Calu3 (cell line): ENCODE data around the gene NCBP2. TPM values are rescaled to one million over a fixed set of nuclear protein-coding genes. Genes with fewer than 3 reads are reported as not detected.

ENCODE experiments used
- BruUV-seq: library from RNA; stranded (reverse); fragments of 400-500 nt; replicated peaks from 2 replicates; lab custom pipeline; 2021; lab: Mats Ljungman, UMichigan
- CTCF ChIA-PET: fragments of 300-600 bp; sonication (Branson Sonifier 250); formaldehyde crosslinking; loops from one replicate; lab custom pipeline; 2022; ENCODE audit warnings: antibody characterized with exemption; lab: Charles Lee
- DNase-seq: peaks from one replicate; pipeline ENCODE4 v3.0.0; 2022
- H3K27ac Mint-ChIP-seq: one replicate; pipeline ENCODE4 v1.8.0; 2022; ENCODE audit warnings: mixed read lengths; ENCODE audit not compliant: unreplicated experiment
- H3K27me3 Mint-ChIP-seq: one replicate; pipeline ENCODE4 v1.8.0; 2022; ENCODE audit warnings: mixed read lengths; ENCODE audit not compliant: unreplicated experiment
- H3K36me3 Mint-ChIP-seq: one replicate; pipeline ENCODE4 v1.8.0; 2022; ENCODE audit warnings: mild to moderate bottlenecking, moderate library complexity, mixed read lengths; ENCODE audit not compliant: insufficient read depth, unreplicated experiment
- H3K4me1 Mint-ChIP-seq: one replicate; pipeline ENCODE4 v1.8.0; 2022; ENCODE audit warnings: mild to moderate bottlenecking, low read depth, mixed read lengths; ENCODE audit not compliant: unreplicated experiment
- H3K4me3 Mint-ChIP-seq: one replicate; pipeline ENCODE4 v1.8.0; 2022; ENCODE audit warnings: mild to moderate bottlenecking, low read depth, moderate library complexity, mixed read lengths; ENCODE audit not compliant: unreplicated experiment
- H3K9me3 Mint-ChIP-seq: one replicate; pipeline ENCODE4 v1.8.0; 2022; ENCODE audit warnings: low read depth, mixed read lengths; ENCODE audit not compliant: unreplicated experiment
- intact Hi-C: fragments of 100-400 bp; cut with micrococcal nuclease; formaldehyde crosslinking; loops from one replicate; pipeline ENCODE4 v1.10.0; 2022; ENCODE audit not compliant: unreplicated experiment
- total RNA-seq: library from RNA; stranded (reverse); gene quantifications from 2 replicates; pipeline ENCODE4 v1.2.3, GENCODE V29; 2022
- TF ChIP-seq, protein P1 (sequence below): fragments of 200-600 bp; IDR thresholded peaks from one replicate; pipeline ENCODE4 v1.8.0; 2022; ENCODE audit warnings: antibody characterized with exemption; ENCODE audit not compliant: unreplicated experiment

The NCBP2 gene
- total RNA-seq, 1 experiment from 2014 or later = 67.1 TPM

DNA sequence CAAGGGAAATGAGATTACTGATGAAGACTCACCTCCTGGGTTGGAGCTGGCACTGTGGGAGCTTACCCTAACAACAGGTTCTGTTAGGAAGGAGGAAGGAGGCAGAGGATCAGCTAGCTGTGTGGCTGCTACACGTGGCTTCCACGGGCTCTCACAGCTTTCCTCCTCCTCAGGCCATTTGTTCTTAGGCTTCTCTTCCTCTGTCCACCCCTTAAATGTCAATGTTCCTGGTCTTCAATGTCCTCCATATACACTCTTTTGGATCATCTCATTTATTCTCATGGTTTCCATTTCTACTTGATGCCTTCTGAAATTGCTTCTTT, 21.3 kb upstream of the NCBP2 start:
- intact Hi-C loops = no loop called here
- no peak overlapping the region for H3K27ac Mint-ChIP-seq
- H3K9me3 Mint-ChIP-seq = no peaks in the 10 kb centered on the region
- no peaks in the 10 kb centered on the region for H3K4me1 Mint-ChIP-seq
- CTCF ChIA-PET = interaction anchor here (0.5 to 0.6 kb wide), 3 partner anchors 11 to 923 kb away, joined by 3 read pairs; no protein-coding TSS in a partner anchor
- no peak for DNase-seq
- no TSS peak for BruUV-seq
- no peaks in the 10 kb centered on the region for H3K27me3 Mint-ChIP-seq
- H3K4me3 Mint-ChIP-seq = no peak overlapping the region
- peaks cover 15% of the 10 kb centered on the region for H3K36me3 Mint-ChIP-seq
- TF ChIP-seq, protein P1, sequence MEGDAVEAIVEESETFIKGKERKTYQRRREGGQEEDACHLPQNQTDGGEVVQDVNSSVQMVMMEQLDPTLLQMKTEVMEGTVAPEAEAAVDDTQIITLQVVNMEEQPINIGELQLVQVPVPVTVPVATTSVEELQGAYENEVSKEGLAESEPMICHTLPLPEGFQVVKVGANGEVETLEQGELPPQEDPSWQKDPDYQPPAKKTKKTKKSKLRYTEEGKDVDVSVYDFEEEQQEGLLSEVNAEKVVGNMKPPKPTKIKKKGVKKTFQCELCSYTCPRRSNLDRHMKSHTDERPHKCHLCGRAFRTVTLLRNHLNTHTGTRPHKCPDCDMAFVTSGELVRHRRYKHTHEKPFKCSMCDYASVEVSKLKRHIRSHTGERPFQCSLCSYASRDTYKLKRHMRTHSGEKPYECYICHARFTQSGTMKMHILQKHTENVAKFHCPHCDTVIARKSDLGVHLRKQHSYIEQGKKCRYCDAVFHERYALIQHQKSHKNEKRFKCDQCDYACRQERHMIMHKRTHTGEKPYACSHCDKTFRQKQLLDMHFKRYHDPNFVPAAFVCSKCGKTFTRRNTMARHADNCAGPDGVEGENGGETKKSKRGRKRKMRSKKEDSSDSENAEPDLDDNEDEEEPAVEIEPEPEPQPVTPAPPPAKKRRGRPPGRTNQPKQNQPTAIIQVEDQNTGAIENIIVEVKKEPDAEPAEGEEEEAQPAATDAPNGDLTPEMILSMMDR = no peak

DNA sequence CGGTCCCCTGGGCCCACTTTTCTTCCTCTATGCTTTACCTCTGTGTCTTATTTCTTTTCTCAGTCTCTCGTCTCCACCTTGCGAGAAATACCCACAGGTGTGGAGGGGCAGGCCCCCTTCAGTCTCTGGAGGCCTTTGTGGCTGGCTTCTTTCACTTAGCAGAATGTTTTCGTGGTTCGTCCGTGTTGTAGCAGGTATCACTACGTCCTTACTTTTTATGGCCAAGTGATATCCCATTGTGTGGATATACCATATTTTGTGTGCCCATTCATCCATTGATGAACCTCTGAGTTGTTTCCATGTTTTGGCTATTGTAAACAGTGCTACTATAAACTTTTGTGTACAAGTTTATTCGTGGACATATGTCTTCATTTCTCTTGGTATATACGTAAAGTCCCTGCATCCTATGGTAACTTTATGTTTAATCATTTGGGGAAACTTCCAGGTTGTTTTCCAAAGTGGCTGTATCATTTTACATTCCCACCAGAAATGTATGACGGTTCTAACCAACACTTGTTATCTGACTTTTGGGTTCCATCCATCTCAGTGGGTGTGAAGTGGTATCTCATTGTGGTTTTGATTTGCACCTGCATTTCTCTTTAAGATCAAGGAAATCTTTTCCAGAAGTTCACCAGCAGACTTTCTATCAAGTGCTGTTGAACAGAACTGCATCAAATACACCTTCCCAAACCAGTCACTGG, 20.8 kb upstream of the NCBP2 start:
- Mint-ChIP-seq H3K4me3 (no peak overlapping the region), H3K4me1 (no peaks in the 10 kb centered on the region), H3K9me3 (no peaks in the 10 kb centered on the region), H3K27me3 (no peaks in the 10 kb centered on the region), H3K27ac (no peak overlapping the region), H3K36me3 (peaks cover 15% of the 10 kb centered on the region)
- no peak for DNase-seq
- TF ChIP-seq, protein P1 = no peak
- BruUV-seq = no TSS peak
- CTCF ChIA-PET = interaction anchor here (0.6 kb wide), 2 partner anchors 115 to 922 kb away, joined by 3 read pairs; no protein-coding TSS in a partner anchor
- intact Hi-C loops = no loop called here

DNA sequence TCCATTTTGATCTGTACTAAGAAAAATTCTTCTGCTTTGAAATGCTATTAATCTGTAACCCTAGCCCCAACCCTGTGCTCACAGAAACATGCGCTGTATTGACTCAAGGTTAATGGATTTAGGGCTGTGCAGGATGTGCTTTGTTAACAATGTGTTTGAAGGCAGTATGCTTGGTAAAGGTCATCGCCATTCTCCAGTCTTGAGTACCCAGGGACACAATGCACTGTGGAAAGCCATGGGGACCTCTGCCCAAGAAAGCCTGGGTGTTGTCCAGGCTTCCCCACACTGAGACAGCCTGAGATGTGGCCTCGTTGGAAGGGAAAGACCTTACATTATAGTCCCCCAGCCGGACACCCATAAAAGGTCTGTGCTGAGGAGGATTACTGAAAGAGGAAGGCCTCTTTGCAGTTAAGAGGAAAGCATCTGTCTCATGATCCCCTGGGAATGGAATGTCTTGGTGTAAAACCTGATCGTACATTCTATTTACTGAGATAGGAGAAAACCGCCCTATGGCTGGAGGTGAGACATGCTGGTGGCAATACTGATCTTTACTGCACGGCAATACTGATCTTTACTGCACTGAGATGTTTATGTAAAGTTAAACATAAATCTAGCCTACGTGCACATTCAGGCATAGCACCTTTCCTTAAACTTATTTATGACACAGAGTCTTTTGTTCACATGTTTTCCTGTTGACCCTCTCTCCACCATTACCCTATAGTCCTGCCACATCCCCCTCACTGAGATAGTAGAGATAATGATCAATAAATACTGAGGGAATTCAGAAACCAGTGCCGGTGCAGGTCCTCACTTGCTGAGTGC, 20.0 kb upstream of the NCBP2 start:
- TF ChIP-seq, protein P1 = no peak
- CTCF ChIA-PET = no interaction called here
- no peak for DNase-seq
- intact Hi-C loops = no loop called here
- H3K4me1 Mint-ChIP-seq = no peaks in the 10 kb centered on the region
- H3K27me3 Mint-ChIP-seq = no peaks in the 10 kb centered on the region
- peaks cover 9% of the 10 kb centered on the region for H3K36me3 Mint-ChIP-seq
- H3K4me3 Mint-ChIP-seq = no peak overlapping the region
- no TSS peak for BruUV-seq
- no peaks in the 10 kb centered on the region for H3K9me3 Mint-ChIP-seq
- no peak overlapping the region for H3K27ac Mint-ChIP-seq

DNA sequence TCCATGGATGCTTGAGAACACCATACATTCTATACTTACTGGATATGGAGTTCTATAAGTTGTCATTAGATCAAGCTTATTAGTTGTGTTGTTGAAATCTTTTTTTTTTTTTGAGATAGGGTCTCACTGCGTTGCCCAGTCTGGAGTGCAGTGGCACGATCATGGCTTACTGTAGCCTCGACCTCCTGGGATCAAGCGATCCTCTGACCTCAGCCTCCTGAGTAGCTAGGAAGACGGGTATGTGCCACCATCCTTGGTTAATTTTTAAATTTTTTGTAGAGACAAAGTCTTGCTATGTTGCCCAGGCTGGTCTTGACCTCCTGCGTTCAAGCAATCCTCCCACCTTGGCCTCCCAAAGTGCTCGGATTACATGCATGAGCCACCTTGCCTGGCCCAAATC, 12.5 kb upstream of the NCBP2 start:
- Mint-ChIP-seq H3K9me3 (no peaks in the 10 kb centered on the region), H3K27ac (no peak overlapping the region)
- TF ChIP-seq, protein P1 = no peak

More for the DNA sequence above, 12.5 kb upstream of the NCBP2 start:
- H3K27me3 Mint-ChIP-seq = no peaks in the 10 kb centered on the region
- intact Hi-C loops = no loop called here
- CTCF ChIA-PET = interaction anchor here (0.7 kb wide), 2 partner anchors 31 to 54 kb away, joined by 3 read pairs; no protein-coding TSS in a partner anchor
- no peaks in the 10 kb centered on the region for H3K36me3 Mint-ChIP-seq
- BruUV-seq = no TSS peak
- no peaks in the 10 kb centered on the region for H3K4me1 Mint-ChIP-seq
- DNase-seq = no peak
- no peak overlapping the region for H3K4me3 Mint-ChIP-seq
